GM23338 (cell line): ENCODE data around the gene TXNDC17. TPM values are rescaled to one million over a fixed set of nuclear protein-coding genes. Genes with fewer than 3 reads are reported as not detected.

ENCODE experiments used
- ATAC-seq: fragments of 200-7000 bp; cut with Tn5 transposase; 3 replicates; pipeline ENCODE4 v1.9.1; 2020
- DNase-seq: peaks from one replicate; pipeline ENCODE4 v3.0.0-alpha.2; 2015; ENCODE audit warnings: low spot score
- H2AFZ ChIP-seq: fragments of 200-600 bp; sonication (generic); 2 replicates; pipeline ENCODE4 v1.8.0; 2016; ENCODE audit warnings: antibody characterized with exemption, mild to moderate bottlenecking, moderate library complexity
- H3F3A ChIP-seq: fragments of 200-600 bp; sonication (generic); replicated peaks from 2 replicates; pipeline ENCODE4 v1.8.0; 2017; ENCODE audit warnings: antibody characterized with exemption, mixed run types, low read depth
- H3K27ac ChIP-seq: fragments of 200-600 bp; sonication (generic); 2 replicates; pipeline ENCODE4 v1.6.1; 2016; ENCODE audit warnings: low read depth
- H3K27me3 ChIP-seq: fragments of 200-600 bp; sonication (generic); 2 replicates; pipeline ENCODE4 v1.8.0; 2016; ENCODE audit warnings: mild to moderate bottlenecking, mixed run types, moderate library complexity; ENCODE audit not compliant: insufficient read depth
- H3K36me3 ChIP-seq: fragments of 200-600 bp; sonication (generic); 2 replicates; pipeline ENCODE4 v1.8.0; 2016; ENCODE audit warnings: mild to moderate bottlenecking; ENCODE audit not compliant: insufficient read depth
- H3K4me1 ChIP-seq: fragments of 200-600 bp; sonication (generic); 2 replicates; pipeline ENCODE4 v1.8.0; 2016; ENCODE audit warnings: mild to moderate bottlenecking, moderate library complexity; ENCODE audit not compliant: insufficient read depth
- H3K4me2 ChIP-seq: fragments of 200-600 bp; sonication (generic); 2 replicates; pipeline ENCODE4 v1.7.1; 2017; ENCODE audit warnings: mixed run types
- H3K4me3 ChIP-seq: fragments of 200-600 bp; sonication (generic); 2 replicates; pipeline ENCODE4 v1.6.1; 2016; ENCODE audit warnings: mixed run types
- H3K79me2 ChIP-seq: fragments of 200-600 bp; sonication (generic); replicated peaks from 2 replicates; pipeline ENCODE4 v1.8.0; 2017; ENCODE audit warnings: mild to moderate bottlenecking; ENCODE audit not compliant: insufficient read depth
- H3K9me2 ChIP-seq: fragments of 200-600 bp; sonication (generic); 2 replicates; pipeline ENCODE4 v1.8.0; 2017; ENCODE audit not compliant: insufficient read depth
- H4K20me1 ChIP-seq: fragments of 200-600 bp; sonication (generic); replicated peaks from 2 replicates; pipeline ENCODE4 v1.8.0; 2017; ENCODE audit warnings: mild to moderate bottlenecking; ENCODE audit not compliant: insufficient read depth
- H3K27ac Mint-ChIP-seq: 2 replicates; pipeline ENCODE4 v1.8.0; 2020; ENCODE audit warnings: inconsistent platforms, mild to moderate bottlenecking, moderate library complexity, mixed read lengths
- H3K27me3 Mint-ChIP-seq: 3 replicates; pipeline ENCODE4 v1.8.0; 2022; ENCODE audit warnings: low read depth, mild to moderate bottlenecking, moderate library complexity, mixed read lengths, inconsistent platforms; ENCODE audit not compliant: insufficient read depth, poor library complexity
- H3K36me3 Mint-ChIP-seq: 3 replicates; pipeline ENCODE4 v1.8.0; 2021; ENCODE audit warnings: low read depth, mild to moderate bottlenecking, inconsistent platforms, moderate library complexity, mixed read lengths
- H3K4me1 Mint-ChIP-seq: 3 replicates; pipeline ENCODE4 v1.8.0; 2020; ENCODE audit warnings: mild to moderate bottlenecking, inconsistent platforms, mixed read lengths
- H3K4me3 Mint-ChIP-seq: 3 replicates; pipeline ENCODE4 v1.8.0; 2021; ENCODE audit warnings: moderate library complexity, mild to moderate bottlenecking, inconsistent platforms, mixed read lengths
- H3K9me3 Mint-ChIP-seq: 3 replicates; pipeline ENCODE4 v1.8.0; 2020; ENCODE audit warnings: moderate library complexity, mild to moderate bottlenecking, inconsistent platforms, mixed read lengths
- CREB1 ChIP-seq: fragments of 250-450 bp; sonication (Bioruptor Pico); IDR thresholded peaks from 2 replicates; pipeline ENCODE4 v1.5.0; 2020; ENCODE audit warnings: low read depth, mild to moderate bottlenecking, moderate library complexity
- CTCF ChIP-seq, 2 experiments: fragments of 200-600 bp in 1 of 2; sonication (generic) in 1 of 2; conservative IDR thresholded peaks; 2 replicates each; pipeline versions ENCODE4 v1.5.1 to v1.6.1; 2016 to 2017; ENCODE audit warnings: antibody characterized with exemption in 2 of 2, low read depth in 2 of 2, mild to moderate bottlenecking in 2 of 2, moderate library complexity in 1 of 2
- ETS1 ChIP-seq: IDR thresholded peaks from 2 replicates; pipeline ENCODE4 v1.6.1; 2016; ENCODE audit warnings: antibody characterized with exemption
- EZH2 ChIP-seq: fragments of 200-600 bp; sonication (generic); IDR thresholded peaks from one replicate; pipeline ENCODE4 v1.8.0; 2017; ENCODE audit warnings: antibody characterized with exemption, mild to moderate bottlenecking, low read depth; ENCODE audit not compliant: unreplicated experiment
- EZH2phosphoT487 ChIP-seq: fragments of 200-600 bp; sonication (generic); IDR thresholded peaks from one replicate; pipeline ENCODE4 v1.8.1; 2018; ENCODE audit warnings: antibody characterized with exemption; ENCODE audit not compliant: unreplicated experiment
- JUNB ChIP-seq: IDR thresholded peaks from one replicate; pipeline ENCODE4 v1.6.1; 2016; ENCODE audit warnings: antibody characterized with exemption; ENCODE audit not compliant: unreplicated experiment
- POLR2AphosphoS5 ChIP-seq: IDR thresholded peaks from 2 replicates; pipeline ENCODE4 v1.6.1; 2016; ENCODE audit warnings: antibody characterized with exemption, low read depth
- REST ChIP-seq: IDR thresholded peaks from one replicate; pipeline ENCODE4 v1.6.1; 2018; ENCODE audit warnings: antibody characterized with exemption; ENCODE audit not compliant: unreplicated experiment
- STAT1 ChIP-seq: IDR thresholded peaks from one replicate; pipeline ENCODE4 v1.6.1; 2016; ENCODE audit warnings: antibody characterized with exemption; ENCODE audit not compliant: unreplicated experiment
- ZNF114 ChIP-seq: fragments of 250-450 bp; sonication (Bioruptor Pico); IDR thresholded peaks from 2 replicates; pipeline ENCODE4 v1.5.0; 2020; ENCODE audit warnings: mild to moderate bottlenecking, moderate library complexity
- ZNF331 ChIP-seq: fragments of 250-450 bp; sonication (Bioruptor Pico); IDR thresholded peaks from 2 replicates; pipeline ENCODE4 v1.5.0; 2020; ENCODE audit warnings: low read depth, mild to moderate bottlenecking, moderate library complexity
- ZNF462 ChIP-seq: fragments of 250-450 bp; sonication (Bioruptor Pico); IDR thresholded peaks from 2 replicates; pipeline ENCODE4 v1.5.0; 2020; ENCODE audit warnings: mild to moderate bottlenecking, moderate library complexity
- polyA plus RNA-seq: library from polyadenylated mRNA; unstranded; fragments of >200 nt; fragmentation: Nextera tagmentation; extraction: Ambion mirVana; gene quantifications from 2 replicates; pipeline ENCODE4 v1.2.1, GENCODE V29; 2016
- total RNA-seq: library from RNA; depleted of rRNA; stranded (reverse); fragments of >200 nt; shearing (Covaris generic); gene quantifications from 2 replicates; pipeline ENCODE4 v1.2.3, GENCODE V29; 2014

The TXNDC17 gene
- total and polyA plus RNA-seq, 2 experiments from 2014 or later, result 202 to 887 TPM

GRCh38 chr17:6691546-6691945, 50.7 kb downstream of the TXNDC17 start:
- H3K36me3 Mint-ChIP-seq, result no peaks in the 10 kb centered on the region; the same call in 2 of the 3 replicates
- no peaks in the 10 kb centered on the region for H3K27me3 ChIP-seq
- H3K27ac ChIP-seq, result no peak overlapping the region
- H3K27me3 Mint-ChIP-seq, result peaks cover 11% of the 10 kb centered on the region
- no peak for DNase-seq
- H3K4me3 Mint-ChIP-seq, result no peak overlapping the region
- no peak for ATAC-seq
- no peaks in the 10 kb centered on the region for H3K79me2 ChIP-seq
- H3K27ac Mint-ChIP-seq, result no peak overlapping the region
- no peaks in the 10 kb centered on the region for H3K4me1 ChIP-seq
- no peak overlapping the region for H3K4me3 ChIP-seq
- no peaks in the 10 kb centered on the region for H3K9me2 ChIP-seq
- no peaks in the 10 kb centered on the region for H3F3A ChIP-seq
- no peaks in the 10 kb centered on the region for H3K36me3 ChIP-seq
- no peak overlapping the region for H2AFZ ChIP-seq
- TF ChIP-seq CREB1 (no peak), JUNB (no peak), STAT1 (no peak), ETS1 (no peak), EZH2phosphoT487 (no peak), POLR2AphosphoS5 (no peak), ZNF462 (CRISPR knock-in tag) (no peak), REST (no peak), ZNF114 (CRISPR knock-in tag) (no peak), CTCF (conservative IDR thresholded peaks at IDR 0.05; ENCODE audit: low read depth in 2 of 2) (no peak), ZNF331 (CRISPR knock-in tag) (no peak), EZH2 (no peak)
- H3K9me3 Mint-ChIP-seq, result 0 out of 3 replicates have a peak, but pooled peaks cover 3% of the 10 kb centered on the region
- H4K20me1 ChIP-seq, result no peaks in the 10 kb centered on the region
- no peak overlapping the region for H3K4me2 ChIP-seq
- no peaks in the 10 kb centered on the region for H3K4me1 Mint-ChIP-seq
